HepG2 (cell line): Measurements from ENCODE around the gene ECSIT. TPM values are rescaled to one million over a fixed set of nuclear protein-coding genes. Genes with fewer than 3 reads are reported as not detected.
A peak's percentile ranks its signal among the peaks of the same experiment; 100 is the strongest.

Source experiments
- AFF4 ChIP-seq: sonication (generic); formaldehyde crosslinking; IDR thresholded peaks from 2 replicates; pipeline ENCODE4 v1.4.0; 2020; ENCODE audit warnings: missing genetic modification reagents
- CTCF ChIP-seq: sonication (generic); formaldehyde crosslinking; IDR thresholded peaks from 2 replicates; pipeline ENCODE4 v1.5.0; 2020; ENCODE audit warnings: mild to moderate bottlenecking, missing genetic modification reagents, moderate library complexity
- HNF4G ChIP-seq, 2 experiments: sonication (generic) in 1 of 2; formaldehyde crosslinking in 1 of 2; IDR thresholded peaks; 2 replicates each; pipeline versions ENCODE4 v1.4.0 to v1.6.1; 2011 to 2020; ENCODE audit warnings: borderline replicate concordance in 2 of 2, low read depth in 2 of 2, mild to moderate bottlenecking in 2 of 2, low read length in 1 of 2, missing genetic modification reagents in 1 of 2, moderate library complexity in 1 of 2
- JUND ChIP-seq: sonication (generic); formaldehyde crosslinking; IDR thresholded peaks from 2 replicates; pipeline ENCODE4 v1.8.0; 2022; ENCODE audit warnings: mild to moderate bottlenecking, missing genetic modification reagents
- KIAA2018 ChIP-seq: sonication (generic); formaldehyde crosslinking; IDR thresholded peaks from 2 replicates; pipeline ENCODE4 v1.5.0; 2020; ENCODE audit warnings: mild to moderate bottlenecking, missing genetic modification reagents, borderline replicate concordance
- MAF1 ChIP-seq: sonication (generic); formaldehyde crosslinking; IDR thresholded peaks from 2 replicates; pipeline ENCODE4 v1.5.0; 2020; ENCODE audit warnings: missing genetic modification reagents, borderline replicate concordance
- MBNL3 ChIP-seq: fragments of 250-450 bp; sonication (Bioruptor Pico); conservative IDR thresholded peaks from 2 replicates; pipeline ENCODE4 v1.8.0; 2022; ENCODE audit warnings: mild to moderate bottlenecking, inconsistent platforms
- PCBP1 ChIP-seq: fragments of 200-400 bp; formaldehyde crosslinking; IDR thresholded peaks from 2 replicates; pipeline ENCODE4 v1.6.1; 2017; ENCODE audit warnings: mild to moderate bottlenecking, low read depth, low read length, borderline replicate concordance
- SUZ12 ChIP-seq: fragments of 150-350 bp; IDR thresholded peaks from 2 replicates; pipeline ENCODE4 v1.6.1; 2014; ENCODE audit warnings: low read depth, low read length
- YY1 ChIP-seq: IDR thresholded peaks from 2 replicates; pipeline ENCODE4 v1.6.1; 2011; ENCODE audit warnings: low read length, low read depth, moderate library complexity, mild to moderate bottlenecking; ENCODE audit not compliant: insufficient read depth, insufficient replicate concordance
- ZNF234 ChIP-seq: sonication (generic); formaldehyde crosslinking; conservative IDR thresholded peaks from 2 replicates; pipeline ENCODE4 v1.5.1; 2020; ENCODE audit warnings: mild to moderate bottlenecking, missing genetic modification reagents
- polyA plus RNA-seq, 8 experiments: library from polyadenylated mRNA; depleted of rRNA in 3 of 8; stranded (reverse) in 7 of 8; unstranded in 1 of 8; fragments of >200 nt; fragmentation: Illumina TruSeq in 4 of 8; extraction: Trizol in 4 of 8; gene quantifications; 2 replicates each; pipeline versions ENCODE4 v1.2.1 to v1.2.3, GENCODE V29; 2011 to 2016; ENCODE audit warnings: low read depth in 4 of 8, missing spikeins in 1 of 8, mixed read lengths in 1 of 8; ENCODE audit not compliant: insufficient read depth in 1 of 8
- total RNA-seq, 5 experiments: library from RNA; depleted of rRNA; stranded (reverse); fragments of >200 nt; fragmentation: Illumina TruSeq; extraction: Trizol; gene quantifications; 2 replicates each; pipeline ENCODE4 v1.2.3, GENCODE V29; 2016; ENCODE audit warnings: low read depth in 1 of 5

Gene ECSIT
- total and polyA plus RNA-seq, 2 of the 13 experiments (the other 11 are each of a cell fraction or from before 2014, with no cell fraction given) = 36.4 to 62.3 TPM

- TF ChIP-seq AFF4 (CRISPR knock-in tag) (no peak), SUZ12 (no peak), YY1 (no peak), JUND (CRISPR knock-in tag) (no peak), KIAA2018 (CRISPR knock-in tag) (no peak), ZNF234 (CRISPR knock-in tag) (no peak), MBNL3 (CRISPR knock-in tag) (no peak), MAF1 (CRISPR knock-in tag) (no peak), PCBP1 (no peak), CTCF (CRISPR knock-in tag) (peak; percentile 19; the same call in 1 of the 2 replicates), HNF4G (IDR thresholded peaks at IDR 0.05; ENCODE audit: borderline replicate concordance, low read depth, low read length) (no peak), HNF4G (CRISPR knock-in tag; IDR thresholded peaks at IDR 0.05; ENCODE audit: borderline replicate concordance, low read depth) (no peak)
These were observed 30.2 kb upstream of the ECSIT start, which contains the start of gene ELOF1 (continued) for GRCh38 chr19:11558881-11559828.
